HepG2 (cell line): ENCODE measurements around the gene CAMTA1. TPM values are rescaled to one million over a fixed set of nuclear protein-coding genes. Genes with fewer than 3 reads are reported as not detected.
A peak's percentile ranks its signal among the peaks of the same experiment; 100 is the strongest.

ENCODE experiments used
- FOXO4 ChIP-seq: sonication (generic); formaldehyde crosslinking; conservative IDR thresholded peaks from 2 replicates; pipeline ENCODE4 v1.8.1; 2023; ENCODE audit warnings: missing genetic modification reagents
- HBP1 ChIP-seq: IDR thresholded peaks from 2 replicates; pipeline ENCODE4 v1.6.1; 2016; ENCODE audit warnings: low read depth, control low read depth
- HIVEP1 ChIP-seq: sonication (generic); formaldehyde crosslinking; IDR thresholded peaks from 2 replicates; pipeline ENCODE4 v1.4.0; 2020; ENCODE audit warnings: mild to moderate bottlenecking, missing genetic modification reagents
- KMT2B ChIP-seq: IDR thresholded peaks from 2 replicates; pipeline ENCODE4 v1.6.1; 2016; ENCODE audit warnings: missing genetic modification reagents, missing compliant biosample characterization
- NFAT5 ChIP-seq: sonication (generic); formaldehyde crosslinking; IDR thresholded peaks from 2 replicates; pipeline ENCODE4 v1.4.0; 2020; ENCODE audit warnings: missing genetic modification reagents
- SAFB2 ChIP-seq: sonication (generic); formaldehyde crosslinking; IDR thresholded peaks from 2 replicates; pipeline ENCODE4 v1.5.1; 2020; ENCODE audit warnings: missing genetic modification reagents, low read depth, mild to moderate bottlenecking, borderline replicate concordance
- SMAD3 ChIP-seq: sonication (generic); formaldehyde crosslinking; IDR thresholded peaks from 2 replicates; pipeline ENCODE4 v1.4.0; 2020; ENCODE audit warnings: missing genetic modification reagents
- TFE3 ChIP-seq: IDR thresholded peaks from 2 replicates; pipeline ENCODE4 v1.6.1; 2016
- TRAFD1 ChIP-seq: sonication (generic); formaldehyde crosslinking; IDR thresholded peaks from 2 replicates; pipeline ENCODE4 v1.5.1; 2020; ENCODE audit warnings: missing genetic modification reagents, mild to moderate bottlenecking, borderline replicate concordance
- WIZ ChIP-seq: sonication (generic); formaldehyde crosslinking; IDR thresholded peaks from 2 replicates; pipeline ENCODE4 v1.5.1; 2020; ENCODE audit warnings: mild to moderate bottlenecking, missing genetic modification reagents
- ZFP91 ChIP-seq: sonication (generic); formaldehyde crosslinking; IDR thresholded peaks from 2 replicates; pipeline ENCODE4 v1.9.0; 2022; ENCODE audit warnings: missing genetic modification reagents, mild to moderate bottlenecking, borderline replicate concordance
- ZNF430 ChIP-seq: sonication (generic); formaldehyde crosslinking; IDR thresholded peaks from 2 replicates; pipeline ENCODE4 v1.9.0; 2021; ENCODE audit warnings: mild to moderate bottlenecking, missing genetic modification reagents
- ZNF605 ChIP-seq: sonication (generic); formaldehyde crosslinking; IDR thresholded peaks from 2 replicates; pipeline ENCODE4 v1.8.0; 2022; ENCODE audit warnings: mild to moderate bottlenecking, missing genetic modification reagents
- polyA plus RNA-seq, 8 experiments: library from polyadenylated mRNA; depleted of rRNA in 3 of 8; stranded (reverse) in 7 of 8; unstranded in 1 of 8; fragments of >200 nt; fragmentation: Illumina TruSeq in 4 of 8; extraction: Trizol in 4 of 8; gene quantifications; 2 replicates each; pipeline versions ENCODE4 v1.2.1 to v1.2.3, GENCODE V29; 2011 to 2016; ENCODE audit warnings: low read depth in 4 of 8, missing spikeins in 1 of 8, mixed read lengths in 1 of 8; ENCODE audit not compliant: insufficient read depth in 1 of 8
- total RNA-seq, 5 experiments: library from RNA; depleted of rRNA; stranded (reverse); fragments of >200 nt; fragmentation: Illumina TruSeq; extraction: Trizol; gene quantifications; 2 replicates each; pipeline ENCODE4 v1.2.3, GENCODE V29; 2016; ENCODE audit warnings: low read depth in 1 of 5

The CAMTA1 gene
- total and polyA plus RNA-seq, 2 of the 13 experiments (the other 11 are each of a cell fraction or from before 2014, with no cell fraction given): 25.0 to 36.4 TPM

- 0 out of 2 replicates have a peak, but pooled peaks have one; percentile 39 for TF ChIP-seq TFE3 (CRISPR knock-in tag)
- peak; percentile 64; the same call in 1 of the 2 replicates for TF ChIP-seq WIZ
- TF ChIP-seq ZFP91: peak; percentile 81
- no peak for TF ChIP-seq TRAFD1 (CRISPR knock-in tag)
- TF ChIP-seq SAFB2 (CRISPR knock-in tag): no peak
- peak; percentile 37; the same call in 1 of the 2 replicates for TF ChIP-seq ZNF605 (CRISPR knock-in tag)
- no peak for TF ChIP-seq HIVEP1 (CRISPR knock-in tag)
- 0 out of 2 replicates have a peak, but pooled peaks have one; percentile 53 for TF ChIP-seq KMT2B (CRISPR knock-in tag)
- 0 out of 2 replicates have a peak, but pooled peaks have one; percentile 40 for TF ChIP-seq NFAT5 (CRISPR knock-in tag)
- 0 out of 2 replicates have a peak, but pooled peaks have one; percentile 73 for TF ChIP-seq HBP1 (CRISPR knock-in tag)
- 0 out of 2 replicates have a peak, but pooled peaks have one; percentile 47 for TF ChIP-seq SMAD3 (CRISPR knock-in tag)
- peak; percentile 52; the same call in 1 of the 2 replicates for TF ChIP-seq ZNF430 (CRISPR knock-in tag)
- TF ChIP-seq FOXO4: no peak
Measured at GRCh38 chr1:7616076-7616832, 831.0 kb downstream of the CAMTA1 start (continued).
